HepG2 (cell line): Measurements from ENCODE around the gene AQP10. TPM values are rescaled to one million over a fixed set of nuclear protein-coding genes. Genes with fewer than 3 reads are reported as not detected.

Experiments
- CTCF ChIP-seq: sonication (generic); formaldehyde crosslinking; IDR thresholded peaks from 2 replicates; pipeline ENCODE4 v1.5.0; 2020; ENCODE audit warnings: mild to moderate bottlenecking, missing genetic modification reagents, moderate library complexity
- PATZ1 ChIP-seq: sonication (generic); formaldehyde crosslinking; IDR thresholded peaks from 2 replicates; pipeline ENCODE4 v1.4.0; 2020; ENCODE audit warnings: missing genetic modification reagents
- PCBP1 ChIP-seq: fragments of 200-400 bp; formaldehyde crosslinking; IDR thresholded peaks from 2 replicates; pipeline ENCODE4 v1.6.1; 2017; ENCODE audit warnings: mild to moderate bottlenecking, low read depth, low read length, borderline replicate concordance
- RARG ChIP-seq: sonication (generic); formaldehyde crosslinking; IDR thresholded peaks from 2 replicates; pipeline ENCODE4 v1.4.0; 2020; ENCODE audit warnings: low read depth, mild to moderate bottlenecking, missing genetic modification reagents
- REPIN1 ChIP-seq: sonication (generic); formaldehyde crosslinking; IDR thresholded peaks from 2 replicates; pipeline ENCODE4 v1.8.0; 2022; ENCODE audit warnings: missing genetic modification reagents, low read depth, mild to moderate bottlenecking, borderline replicate concordance
- RFX3 ChIP-seq: IDR thresholded peaks from 2 replicates; pipeline ENCODE4 v1.6.1; 2016; ENCODE audit warnings: missing biosample characterization, missing genetic modification reagents
- RNF219 ChIP-seq: sonication (generic); formaldehyde crosslinking; IDR thresholded peaks from 2 replicates; pipeline ENCODE4 v1.5.0; 2020; ENCODE audit warnings: mild to moderate bottlenecking, missing genetic modification reagents
- TGIF2 ChIP-seq: IDR thresholded peaks from 2 replicates; pipeline ENCODE4 v1.6.1; 2016; ENCODE audit warnings: control low read depth, missing compliant biosample characterization
- ZBTB46 ChIP-seq: sonication (generic); formaldehyde crosslinking; IDR thresholded peaks from 2 replicates; pipeline ENCODE4 v1.4.0; 2020; ENCODE audit warnings: mild to moderate bottlenecking, missing genetic modification reagents, borderline replicate concordance
- ZNF121 ChIP-seq: sonication (generic); formaldehyde crosslinking; IDR thresholded peaks from 2 replicates; pipeline ENCODE4 v1.5.0; 2020; ENCODE audit warnings: mild to moderate bottlenecking, missing genetic modification reagents
- ZNF234 ChIP-seq: sonication (generic); formaldehyde crosslinking; conservative IDR thresholded peaks from 2 replicates; pipeline ENCODE4 v1.5.1; 2020; ENCODE audit warnings: mild to moderate bottlenecking, missing genetic modification reagents
- ZNF574 ChIP-seq: sonication (generic); formaldehyde crosslinking; IDR thresholded peaks from 2 replicates; pipeline ENCODE4 v1.4.0; 2020; ENCODE audit warnings: missing genetic modification reagents
- ZNF691 ChIP-seq: sonication (generic); formaldehyde crosslinking; IDR thresholded peaks from 2 replicates; pipeline ENCODE4 v1.4.0; 2020; ENCODE audit warnings: missing genetic modification reagents, low read depth, mild to moderate bottlenecking, borderline replicate concordance
- ZSCAN29 ChIP-seq: sonication (generic); formaldehyde crosslinking; conservative IDR thresholded peaks from 2 replicates; pipeline ENCODE4 v1.4.0; 2020; ENCODE audit warnings: mild to moderate bottlenecking, missing genetic modification reagents
- polyA plus RNA-seq, 8 experiments: library from polyadenylated mRNA; depleted of rRNA in 3 of 8; stranded (reverse) in 7 of 8; unstranded in 1 of 8; fragments of >200 nt; fragmentation: Illumina TruSeq in 4 of 8; extraction: Trizol in 4 of 8; gene quantifications; 2 replicates each; pipeline versions ENCODE4 v1.2.1 to v1.2.3, GENCODE V29; 2011 to 2016; ENCODE audit warnings: low read depth in 4 of 8, missing spikeins in 1 of 8, mixed read lengths in 1 of 8; ENCODE audit not compliant: insufficient read depth in 1 of 8
- total RNA-seq, 5 experiments: library from RNA; depleted of rRNA; stranded (reverse); fragments of >200 nt; fragmentation: Illumina TruSeq; extraction: Trizol; gene quantifications; 2 replicates each; pipeline ENCODE4 v1.2.3, GENCODE V29; 2016; ENCODE audit warnings: low read depth in 1 of 5

The AQP10 gene
- total and polyA plus RNA-seq, 2 of the 13 experiments (the other 11 are each of a cell fraction or from before 2014, with no cell fraction given), result 0.30 TPM; not detected in 1

GRCh38 chr1:154352581-154353459 lies 31.9 kb downstream of the AQP10 start (continued):
- TF ChIP-seq ZNF121 (CRISPR knock-in tag) (peak; percentile 91), ZSCAN29 (peak; percentile 70; the same call in 1 of the 2 replicates), RARG (CRISPR knock-in tag) (no peak), PCBP1 (0 out of 2 replicates have a peak, but pooled peaks have one; percentile 31), REPIN1 (CRISPR knock-in tag) (no peak), TGIF2 (CRISPR knock-in tag) (peak; percentile 43; the same call in 1 of the 2 replicates), RFX3 (CRISPR knock-in tag) (no peak), ZNF691 (peak; percentile 55; the same call in 1 of the 2 replicates), CTCF (CRISPR knock-in tag) (peak; percentile 33), ZNF574 (peak; percentile 23; the same call in 1 of the 2 replicates), PATZ1 (CRISPR knock-in tag) (0 out of 2 replicates have a peak, but pooled peaks have one; percentile 5), ZBTB46 (0 out of 2 replicates have a peak, but pooled peaks have one; percentile 43), RNF219 (CRISPR knock-in tag) (no peak), ZNF234 (no peak)
